Neural cell (in vitro differentiated cells): Measurements from ENCODE around the gene TAF11. TPM values are rescaled to one million over a fixed set of nuclear protein-coding genes. Genes with fewer than 3 reads are reported as not detected.

Experiments used
- H2AFZ ChIP-seq: fragments of 200-600, 300-800 bp; sonication (generic), shearing (Covaris generic); 2 replicates; pipeline ENCODE4 v1.6.0; 2014; ENCODE audit warnings: low read depth, mild to moderate bottlenecking, antibody characterized with exemption, low read length, moderate library complexity
- H3F3A ChIP-seq: fragments of 200-600 bp; shearing (Covaris generic); 2 replicates; pipeline ENCODE4 v1.6.1; 2016; ENCODE audit warnings: mild to moderate bottlenecking, moderate library complexity, mixed read lengths, antibody characterized with exemption, low read length; ENCODE audit not compliant: insufficient read depth, poor library complexity, severe bottlenecking
- H3K27ac ChIP-seq: fragments of 200-600, 300-800 bp; sonication (generic), shearing (Covaris generic); 2 replicates; pipeline ENCODE4 v1.5.1; 2014; ENCODE audit warnings: mild to moderate bottlenecking, low read length, moderate library complexity
- H3K27me3 ChIP-seq: fragments of 300-800, 200-600 bp; sonication (generic), shearing (Covaris generic); 2 replicates; pipeline ENCODE4 v1.6.0; 2014; ENCODE audit warnings: mild to moderate bottlenecking, low read depth, low read length, moderate library complexity; ENCODE audit not compliant: insufficient read depth
- H3K36me3 ChIP-seq: fragments of 300-800, 200-600 bp; sonication (generic), shearing (Covaris generic); 2 replicates; pipeline ENCODE4 v1.5.1; 2014; ENCODE audit warnings: mild to moderate bottlenecking, antibody characterized with exemption, low read length, moderate library complexity; ENCODE audit not compliant: insufficient read depth
- H3K4me2 ChIP-seq: fragments of 300-800, 200-600 bp; sonication (generic), shearing (Covaris generic); 2 replicates; pipeline ENCODE4 v1.6.0; 2014; ENCODE audit warnings: mild to moderate bottlenecking, low read length
- H3K4me3 ChIP-seq: fragments of 300-800, 200-600 bp; sonication (generic), shearing (Covaris generic); 2 replicates; pipeline ENCODE4 v1.5.1; 2014; ENCODE audit warnings: mild to moderate bottlenecking, low read length, moderate library complexity
- H3K79me2 ChIP-seq: fragments of 200-600 bp; shearing (Covaris generic); replicated peaks from 2 replicates; pipeline ENCODE4 v1.6.0; 2014; ENCODE audit warnings: mild to moderate bottlenecking, low read length, moderate library complexity; ENCODE audit not compliant: insufficient read depth
- H3K9ac ChIP-seq: fragments of 300-800, 200-600 bp; sonication (generic), shearing (Covaris generic); 2 replicates; pipeline ENCODE4 v1.6.1; 2016; ENCODE audit warnings: mild to moderate bottlenecking, low read length, mixed read lengths
- H3K9me2 ChIP-seq: fragments of 200-600 bp; shearing (Covaris generic); 2 replicates; pipeline ENCODE4 v1.6.1; 2016; ENCODE audit warnings: mild to moderate bottlenecking, low read length, mixed read lengths; ENCODE audit not compliant: insufficient read depth
- H3K9me3 ChIP-seq: fragments of 200-600, 300-800 bp; sonication (generic), shearing (Covaris generic); 2 replicates; pipeline ENCODE4 v1.6.1; 2016; ENCODE audit warnings: mild to moderate bottlenecking, mixed run types, low read length, moderate library complexity, mixed read lengths
- H4K20me1 ChIP-seq: fragments of 200-600 bp; shearing (Covaris generic); 2 replicates; pipeline ENCODE4 v1.6.1; 2016; ENCODE audit warnings: mild to moderate bottlenecking, mixed run types; ENCODE audit not compliant: insufficient read depth
- EP300 ChIP-seq: fragments of 450-650 bp; conservative IDR thresholded peaks from 2 replicates; pipeline ENCODE4 v1.6.1; 2014; ENCODE audit warnings: antibody characterized with exemption, mild to moderate bottlenecking, moderate library complexity; ENCODE audit not compliant: poor library complexity, severe bottlenecking
- EZH2 ChIP-seq: fragments of 200-600, 300-800 bp; shearing (Covaris generic), sonication (generic); IDR thresholded peaks from 2 replicates; pipeline ENCODE4 v1.6.1; 2014; ENCODE audit warnings: antibody characterized with exemption, low read length, borderline replicate concordance, mild to moderate bottlenecking; ENCODE audit not compliant: insufficient read depth, poor library complexity, severe bottlenecking
- MXI1 ChIP-seq: fragments of 450-650 bp; conservative IDR thresholded peaks from 2 replicates; pipeline ENCODE4 v1.6.1; 2014; ENCODE audit warnings: antibody characterized with exemption, mild to moderate bottlenecking; ENCODE audit not compliant: poor library complexity, severe bottlenecking
- POLR2AphosphoS5 ChIP-seq: IDR thresholded peaks from 2 replicates; pipeline ENCODE4 v1.6.1; 2012
- RAD21 ChIP-seq: fragments of 450-650 bp; conservative IDR thresholded peaks from 2 replicates; pipeline ENCODE4 v1.6.1; 2014; ENCODE audit warnings: antibody characterized with exemption, mild to moderate bottlenecking, moderate library complexity
- SMC3 ChIP-seq: fragments of 450-650 bp; conservative IDR thresholded peaks from 2 replicates; pipeline ENCODE4 v1.6.1; 2014; ENCODE audit warnings: antibody characterized with exemption, mild to moderate bottlenecking, moderate library complexity; ENCODE audit not compliant: poor library complexity
- TAF1 ChIP-seq: IDR thresholded peaks from 2 replicates; pipeline ENCODE4 v1.6.1; 2012; ENCODE audit warnings: low read depth
- polyA plus RNA-seq: library from polyadenylated mRNA; depleted of rRNA; stranded (reverse); fragments of >200 nt; gene quantifications from 2 replicates; pipeline ENCODE4 v1.2.3, GENCODE V29; 2014
- TF ChIP-seq, protein P1 (sequence below): fragments of 450-650 bp; IDR thresholded peaks from 2 replicates; pipeline ENCODE4 v1.5.1; 2014; ENCODE audit warnings: antibody characterized with exemption, mild to moderate bottlenecking, moderate library complexity; ENCODE audit not compliant: poor library complexity, severe bottlenecking
- TF ChIP-seq, protein P2 (sequence below): IDR thresholded peaks from 2 replicates; pipeline ENCODE4 v1.6.1; 2012; ENCODE audit warnings: borderline replicate concordance

The TAF11 gene
- polyA plus RNA-seq, 1 donor from 2014 or later: 115 TPM

DNA sequence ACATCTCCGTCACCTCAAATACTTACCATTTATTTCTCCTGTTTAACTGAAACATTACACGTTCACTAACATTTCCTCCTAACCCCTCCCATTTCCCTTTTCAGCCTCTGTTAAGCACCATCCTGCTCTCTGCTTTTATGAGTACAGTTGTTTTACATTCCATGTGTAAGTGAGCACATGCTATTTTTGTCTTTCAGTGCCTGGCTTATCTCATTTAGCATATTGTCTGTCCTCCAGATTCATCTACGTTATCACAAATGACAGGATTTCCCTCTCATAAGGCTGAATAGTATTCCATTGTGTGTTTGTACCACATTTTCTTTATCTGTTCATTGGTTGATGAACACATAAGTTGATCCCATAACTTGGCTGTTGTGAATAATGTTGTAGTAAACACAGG is 22.7 kb downstream of the TAF11 start:
- Histone ChIP-seq H3K27ac (no peak overlapping the region), H3K27me3 (no peaks in the 10 kb centered on the region), H3K36me3 (peaks cover 2% of the 10 kb centered on the region), H3F3A (no peaks in the 10 kb centered on the region), H3K79me2 (no peaks in the 10 kb centered on the region), H3K9ac (no peak overlapping the region), H4K20me1 (no peaks in the 10 kb centered on the region), H3K9me2 (no peaks in the 10 kb centered on the region), H3K4me2 (no peak overlapping the region), H3K4me3 (no peak overlapping the region), H3K9me3 (no peaks in the 10 kb centered on the region), H2AFZ (no peak overlapping the region)
- TF ChIP-seq MXI1: no peak
- TF ChIP-seq SMC3: no peak
- TF ChIP-seq TAF1: no peak
- TF ChIP-seq, protein P1, sequence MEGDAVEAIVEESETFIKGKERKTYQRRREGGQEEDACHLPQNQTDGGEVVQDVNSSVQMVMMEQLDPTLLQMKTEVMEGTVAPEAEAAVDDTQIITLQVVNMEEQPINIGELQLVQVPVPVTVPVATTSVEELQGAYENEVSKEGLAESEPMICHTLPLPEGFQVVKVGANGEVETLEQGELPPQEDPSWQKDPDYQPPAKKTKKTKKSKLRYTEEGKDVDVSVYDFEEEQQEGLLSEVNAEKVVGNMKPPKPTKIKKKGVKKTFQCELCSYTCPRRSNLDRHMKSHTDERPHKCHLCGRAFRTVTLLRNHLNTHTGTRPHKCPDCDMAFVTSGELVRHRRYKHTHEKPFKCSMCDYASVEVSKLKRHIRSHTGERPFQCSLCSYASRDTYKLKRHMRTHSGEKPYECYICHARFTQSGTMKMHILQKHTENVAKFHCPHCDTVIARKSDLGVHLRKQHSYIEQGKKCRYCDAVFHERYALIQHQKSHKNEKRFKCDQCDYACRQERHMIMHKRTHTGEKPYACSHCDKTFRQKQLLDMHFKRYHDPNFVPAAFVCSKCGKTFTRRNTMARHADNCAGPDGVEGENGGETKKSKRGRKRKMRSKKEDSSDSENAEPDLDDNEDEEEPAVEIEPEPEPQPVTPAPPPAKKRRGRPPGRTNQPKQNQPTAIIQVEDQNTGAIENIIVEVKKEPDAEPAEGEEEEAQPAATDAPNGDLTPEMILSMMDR: no peak
- no peak for TF ChIP-seq EP300
- TF ChIP-seq POLR2AphosphoS5: no peak
- TF ChIP-seq EZH2: no peak
- TF ChIP-seq, protein P2, sequence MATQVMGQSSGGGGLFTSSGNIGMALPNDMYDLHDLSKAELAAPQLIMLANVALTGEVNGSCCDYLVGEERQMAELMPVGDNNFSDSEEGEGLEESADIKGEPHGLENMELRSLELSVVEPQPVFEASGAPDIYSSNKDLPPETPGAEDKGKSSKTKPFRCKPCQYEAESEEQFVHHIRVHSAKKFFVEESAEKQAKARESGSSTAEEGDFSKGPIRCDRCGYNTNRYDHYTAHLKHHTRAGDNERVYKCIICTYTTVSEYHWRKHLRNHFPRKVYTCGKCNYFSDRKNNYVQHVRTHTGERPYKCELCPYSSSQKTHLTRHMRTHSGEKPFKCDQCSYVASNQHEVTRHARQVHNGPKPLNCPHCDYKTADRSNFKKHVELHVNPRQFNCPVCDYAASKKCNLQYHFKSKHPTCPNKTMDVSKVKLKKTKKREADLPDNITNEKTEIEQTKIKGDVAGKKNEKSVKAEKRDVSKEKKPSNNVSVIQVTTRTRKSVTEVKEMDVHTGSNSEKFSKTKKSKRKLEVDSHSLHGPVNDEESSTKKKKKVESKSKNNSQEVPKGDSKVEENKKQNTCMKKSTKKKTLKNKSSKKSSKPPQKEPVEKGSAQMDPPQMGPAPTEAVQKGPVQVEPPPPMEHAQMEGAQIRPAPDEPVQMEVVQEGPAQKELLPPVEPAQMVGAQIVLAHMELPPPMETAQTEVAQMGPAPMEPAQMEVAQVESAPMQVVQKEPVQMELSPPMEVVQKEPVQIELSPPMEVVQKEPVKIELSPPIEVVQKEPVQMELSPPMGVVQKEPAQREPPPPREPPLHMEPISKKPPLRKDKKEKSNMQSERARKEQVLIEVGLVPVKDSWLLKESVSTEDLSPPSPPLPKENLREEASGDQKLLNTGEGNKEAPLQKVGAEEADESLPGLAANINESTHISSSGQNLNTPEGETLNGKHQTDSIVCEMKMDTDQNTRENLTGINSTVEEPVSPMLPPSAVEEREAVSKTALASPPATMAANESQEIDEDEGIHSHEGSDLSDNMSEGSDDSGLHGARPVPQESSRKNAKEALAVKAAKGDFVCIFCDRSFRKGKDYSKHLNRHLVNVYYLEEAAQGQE: no peak
- no peak for TF ChIP-seq RAD21

DNA sequence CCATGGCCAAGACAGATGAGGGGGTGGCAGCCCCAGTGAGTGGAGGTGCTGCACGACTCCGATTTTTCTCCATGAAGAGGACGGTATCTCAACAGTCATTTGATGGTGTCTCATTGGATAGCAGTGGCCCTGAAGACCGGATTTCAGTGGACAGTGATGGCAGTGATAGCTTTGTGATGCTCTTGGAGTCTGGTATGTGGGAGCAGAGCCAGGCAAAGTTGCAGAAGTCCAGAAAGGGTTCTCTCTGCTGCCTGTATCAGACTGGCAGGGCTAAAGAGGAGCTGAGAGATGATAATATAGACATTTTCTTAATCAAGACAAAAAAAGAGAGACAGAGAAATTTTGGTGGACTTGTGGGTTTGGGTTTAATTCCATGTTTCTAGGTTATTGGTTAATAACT is 23.8 kb downstream of the TAF11 start:
- no peak overlapping the region for H2AFZ ChIP-seq

More for the DNA sequence above, 23.8 kb downstream of the TAF11 start:
- no peak overlapping the region for H3K9ac ChIP-seq
- H3K79me2 ChIP-seq: no peaks in the 10 kb centered on the region
- no peaks in the 10 kb centered on the region for H3K9me2 ChIP-seq
- no peak overlapping the region for H3K4me2 ChIP-seq
- H3K36me3 ChIP-seq: no peaks in the 10 kb centered on the region
- H3K9me3 ChIP-seq: no peaks in the 10 kb centered on the region
- H3K4me3 ChIP-seq: no peak overlapping the region
- H4K20me1 ChIP-seq: no peaks in the 10 kb centered on the region
- H3K27ac ChIP-seq: no peak overlapping the region
- H3F3A ChIP-seq: no peaks in the 10 kb centered on the region
- no peaks in the 10 kb centered on the region for H3K27me3 ChIP-seq
- TF ChIP-seq RAD21: no peak
- TF ChIP-seq TAF1: no peak
- no peak for TF ChIP-seq POLR2AphosphoS5
- TF ChIP-seq SMC3: no peak
- TF ChIP-seq, protein P2: no peak
- TF ChIP-seq EZH2: no peak
- no peak for TF ChIP-seq EP300
- TF ChIP-seq, protein P1: no peak
- no peak for TF ChIP-seq MXI1
